HCT116 (cell line): Measurements from ENCODE around the gene PRR3. TPM values are rescaled to one million over a fixed set of nuclear protein-coding genes. Genes with fewer than 3 reads are reported as not detected.

Experiments
- ATAC-seq: fragments of 200-7000 bp; cut with Tn5 transposase; 2 replicates; pipeline ENCODE4 v1.9.1; 2020; ENCODE audit warnings: mild to moderate bottlenecking, moderate library complexity
- BruUV-seq: library from RNA; stranded (reverse); fragments of 400-500 nt; replicated peaks from 2 replicates; lab custom pipeline; 2021; lab: Mats Ljungman, UMichigan
- CTCF ChIA-PET: fragments of 300-600 bp; sonication (Branson Sonifier 250); formaldehyde crosslinking; loops from one replicate; lab custom pipeline; 2021; ENCODE audit warnings: antibody characterized with exemption; lab: Charles Lee
- POLR2A ChIA-PET: fragments of 300-600, 350-600 bp; sonication (Branson Sonifier 250); formaldehyde crosslinking; loops from one replicate; lab custom pipeline; 2021; ENCODE audit warnings: antibody characterized with exemption; lab: Charles Lee
- RAD21 ChIA-PET, 2 experiments: fragments of 300-600 bp; sonication (Branson Sonifier 250); formaldehyde crosslinking; loops; one replicate each; lab custom pipeline; 2023; ENCODE audit warnings: low total read pairs in 2 of 2; ENCODE audit not compliant: uncharacterized antibody in 2 of 2, unreplicated experiment in 2 of 2, low non-redundant PET in 1 of 2; lab: Charles Lee
- DNase-seq: peaks from one replicate; pipeline ENCODE4 v3.0.0-alpha.2; 2010; ENCODE audit warnings: low read depth, low spot score
- H2AFZ ChIP-seq: fragments of 200-600 bp; shearing (Covaris generic), sonication (generic); 2 replicates; pipeline ENCODE4 v1.6.1; 2017; ENCODE audit warnings: low read depth, mixed run types, mixed read lengths, antibody characterized with exemption, low read length; ENCODE audit not compliant: poor library complexity, severe bottlenecking
- H3K27ac ChIP-seq: 2 replicates; pipeline ENCODE4 v1.5.1; 2012; ENCODE audit warnings: low read depth, low read length
- H3K27me3 ChIP-seq: fragments of 200-600 bp; sonication (generic); 2 replicates; pipeline ENCODE4 v1.6.1; 2016; ENCODE audit warnings: mixed run types, low read length, mixed read lengths; ENCODE audit not compliant: insufficient read depth
- H3K36me3 ChIP-seq, 2 experiments: fragments of 200-500 bp in 1 of 2; fragments of 200-600 bp in 1 of 2; sonication (Bioruptor generic) in 1 of 2; sonication (generic) in 1 of 2; 2 replicates each; pipeline versions ENCODE4 v1.5.1 to v1.6.1; 2014 to 2016; ENCODE audit warnings: low read length in 2 of 2, inconsistent platforms in 1 of 2, mixed read lengths in 1 of 2, mixed run types in 1 of 2; ENCODE audit not compliant: insufficient read depth in 2 of 2, control insufficient read depth in 1 of 2
- H3K4me1 ChIP-seq, 2 experiments: fragments of 200-600 bp in 1 of 2; sonication (generic) in 1 of 2; 2 replicates each; pipeline versions ENCODE4 v1.5.1 to v1.6.1; 2012 to 2017; ENCODE audit warnings: low read length in 2 of 2, inconsistent platforms in 1 of 2, mild to moderate bottlenecking in 1 of 2, mixed read lengths in 1 of 2, mixed run types in 1 of 2, moderate library complexity in 1 of 2; ENCODE audit not compliant: insufficient read depth in 2 of 2, control insufficient read depth in 1 of 2
- H3K4me2 ChIP-seq: fragments of 200-600 bp; sonication (generic); 2 replicates; pipeline ENCODE4 v1.6.1; 2017; ENCODE audit warnings: mixed run types, low read length, mixed read lengths
- H3K4me3 ChIP-seq, 2 experiments: fragments of 200-600 bp in 1 of 2; sonication (generic) in 1 of 2; replicated peaks in 1 of 2; 2 replicates each; pipeline ENCODE4 v1.5.1; 2011 to 2016; ENCODE audit warnings: low read length in 2 of 2, control low read depth in 1 of 2, low read depth in 1 of 2, mild to moderate bottlenecking in 1 of 2, mixed read lengths in 1 of 2, mixed run types in 1 of 2
- H3K79me2 ChIP-seq: fragments of 200-600 bp; sonication (generic); 2 replicates; pipeline ENCODE4 v1.6.1; 2017; ENCODE audit warnings: mild to moderate bottlenecking, mixed run types, low read length, moderate library complexity, mixed read lengths; ENCODE audit not compliant: insufficient read depth
- H3K9ac ChIP-seq: fragments of 200-600 bp; sonication (generic); 2 replicates; pipeline ENCODE4 v1.6.1; 2016; ENCODE audit warnings: low read length, mixed read lengths
- H3K9me2 ChIP-seq: fragments of 200-600 bp; sonication (generic), shearing (Covaris generic); 2 replicates; pipeline ENCODE4 v1.6.1; 2017; ENCODE audit warnings: mixed run types, mild to moderate bottlenecking, moderate library complexity; ENCODE audit not compliant: insufficient read depth
- H3K9me3 ChIP-seq, 2 experiments: fragments of 200-500 bp in 1 of 2; fragments of 200-600 bp in 1 of 2; sonication (Bioruptor generic) in 1 of 2; sonication (generic) in 1 of 2; 2 replicates each; pipeline ENCODE4 v1.6.1; 2014 to 2017; ENCODE audit warnings: low read length in 2 of 2, mixed read lengths in 2 of 2, inconsistent platforms in 1 of 2, low read depth in 1 of 2, mild to moderate bottlenecking in 1 of 2, mixed run types in 1 of 2, moderate library complexity in 1 of 2; ENCODE audit not compliant: control insufficient read depth in 1 of 2, insufficient read depth in 1 of 2
- H4K20me1 ChIP-seq: fragments of 200-600 bp; sonication (generic), shearing (Covaris generic); 2 replicates; pipeline ENCODE4 v1.6.1; 2017; ENCODE audit warnings: mixed run types, mild to moderate bottlenecking, moderate library complexity; ENCODE audit not compliant: insufficient read depth
- CEBPB ChIP-seq: IDR thresholded peaks from 2 replicates; pipeline ENCODE4 v1.6.1; 2012; ENCODE audit warnings: low read depth
- ELF1 ChIP-seq: IDR thresholded peaks from 2 replicates; pipeline ENCODE4 v1.6.1; 2012; ENCODE audit warnings: low read depth, borderline replicate concordance
- FOSL1 ChIP-seq: IDR thresholded peaks from 2 replicates; pipeline ENCODE4 v1.6.1; 2012; ENCODE audit warnings: low read depth
- MAX ChIP-seq: IDR thresholded peaks from 2 replicates; pipeline ENCODE4 v1.6.1; 2012
- POLR2AphosphoS5 ChIP-seq: IDR thresholded peaks from 2 replicates; pipeline ENCODE4 v1.6.1; 2011; ENCODE audit warnings: mild to moderate bottlenecking, low read depth, low read length, moderate library complexity
- RAD21 ChIP-seq: IDR thresholded peaks from 2 replicates; pipeline ENCODE4 v1.6.1; 2012; ENCODE audit warnings: low read depth, mild to moderate bottlenecking
- SP1 ChIP-seq: IDR thresholded peaks from 2 replicates; pipeline ENCODE4 v1.6.1; 2012; ENCODE audit warnings: low read depth
- SRF ChIP-seq: IDR thresholded peaks from 2 replicates; pipeline ENCODE4 v1.6.1; 2012; ENCODE audit warnings: low read depth
- TCF7L2 ChIP-seq: IDR thresholded peaks from 2 replicates; pipeline ENCODE4 v1.7.0; 2011; ENCODE audit warnings: borderline replicate concordance, inconsistent platforms; ENCODE audit not compliant: insufficient read depth, insufficient read length; ENCODE audit errors: extremely low read depth
- ZBTB33 ChIP-seq: IDR thresholded peaks from 2 replicates; pipeline ENCODE4 v1.6.1; 2011; ENCODE audit warnings: mild to moderate bottlenecking, low read length, moderate library complexity; ENCODE audit not compliant: insufficient replicate concordance; ENCODE audit errors: extremely low read depth
- ZNF274 ChIP-seq: fragments of 200-500 bp; sonication (Bioruptor generic); IDR thresholded peaks from 2 replicates; pipeline ENCODE4 v1.6.1; 2014; ENCODE audit warnings: mild to moderate bottlenecking, low read depth, low read length, inconsistent platforms
- intact Hi-C: fragments of 100-400 bp; cut with micrococcal nuclease; formaldehyde crosslinking; loops from 2 replicates; pipeline ENCODE4 v1.10.0; 2022
- total RNA-seq: library from RNA; stranded (reverse); gene quantifications from one replicate; pipeline ENCODE4 v1.2.1, GENCODE V29; 2021; ENCODE audit not compliant: unreplicated experiment
- TF ChIP-seq, protein P1 (sequence below): IDR thresholded peaks from 2 replicates; pipeline ENCODE4 v1.6.1; 2012; ENCODE audit warnings: low read depth
- TF ChIP-seq, protein P2 (sequence below), 3 experiments: fragments of 200-600 bp in 1 of 3; sonication (generic) in 1 of 3; IDR thresholded peaks in 2 of 3; conservative IDR thresholded peaks in 1 of 3; 2 replicates each; pipeline ENCODE4 v1.5.1; 2012 to 2017; ENCODE audit warnings: low read depth in 2 of 3, low read length in 2 of 3, antibody characterized with exemption in 1 of 3, borderline replicate concordance in 1 of 3, control low read depth in 1 of 3, mild to moderate bottlenecking in 1 of 3, mixed read lengths in 1 of 3, mixed run types in 1 of 3, moderate library complexity in 1 of 3; ENCODE audit not compliant: insufficient read depth in 1 of 3

The PRR3 gene
- total RNA-seq, 1 experiment from 2014 or later: 16.7 TPM

DNA sequence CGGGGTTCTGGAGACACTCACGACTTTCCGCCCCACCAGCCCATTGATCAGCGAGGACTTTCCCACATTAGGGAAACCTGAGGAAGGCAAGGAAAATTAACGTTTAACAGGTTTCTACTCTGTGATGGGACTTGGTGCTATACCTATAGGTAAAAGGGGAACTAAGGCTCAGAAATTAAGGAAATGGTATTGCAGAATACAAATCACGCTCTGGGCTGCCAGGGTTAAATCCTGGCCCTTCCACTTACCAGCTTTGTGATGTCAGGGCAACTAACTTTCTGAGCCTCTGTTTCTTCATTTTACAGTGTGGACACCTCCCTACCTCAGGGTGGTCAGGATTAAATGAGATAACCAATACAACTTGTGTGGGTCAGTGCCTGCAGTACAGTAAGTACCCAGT lies 9.6 kb upstream of the PRR3 start:
- POLR2A ChIA-PET: no interaction called here
- H3K9me2 ChIP-seq: no peaks in the 10 kb centered on the region
- peaks cover 20% of the 10 kb centered on the region in 2 experiments for H3K36me3 ChIP-seq

GRCh38 chr6:30548375-30548774 lies 8.7 kb upstream of the PRR3 start:
- H3K9me3 ChIP-seq: no peaks in the 10 kb centered on the region
- H3K27ac ChIP-seq: no peak overlapping the region
- no peaks in the 10 kb centered on the region for H3K9me2 ChIP-seq
- DNase-seq (no peak), ATAC-seq (no peak)
- intact Hi-C loops: no loop called here
- ChIA-PET CTCF (no interaction called here), POLR2A (no interaction called here), RAD21 (no interaction called here)
- H3K36me3 ChIP-seq: peaks cover 29% of the 10 kb centered on the region in 2 experiments
- no peak overlapping the region for H3K4me3 ChIP-seq
- H4K20me1 ChIP-seq: no peaks in the 10 kb centered on the region
- H3K27me3 ChIP-seq: no peaks in the 10 kb centered on the region
- no peak overlapping the region for H3K9ac ChIP-seq
- no TSS peak for BruUV-seq
- H3K79me2 ChIP-seq: no peaks in the 10 kb centered on the region
- H3K4me1 ChIP-seq: 0 out of 4 replicates have a peak, but pooled peaks cover 0 to 3% of the 10 kb centered on the region in 2 experiments
- no peak overlapping the region for H2AFZ ChIP-seq
- H3K4me2 ChIP-seq: no peak overlapping the region
- TF ChIP-seq SRF (no peak), FOSL1 (no peak), POLR2AphosphoS5 (no peak), MAX (no peak), ELF1 (no peak), ZBTB33 (no peak), SP1 (no peak), TCF7L2 (no peak), CEBPB (no peak)
- TF ChIP-seq, protein P1, sequence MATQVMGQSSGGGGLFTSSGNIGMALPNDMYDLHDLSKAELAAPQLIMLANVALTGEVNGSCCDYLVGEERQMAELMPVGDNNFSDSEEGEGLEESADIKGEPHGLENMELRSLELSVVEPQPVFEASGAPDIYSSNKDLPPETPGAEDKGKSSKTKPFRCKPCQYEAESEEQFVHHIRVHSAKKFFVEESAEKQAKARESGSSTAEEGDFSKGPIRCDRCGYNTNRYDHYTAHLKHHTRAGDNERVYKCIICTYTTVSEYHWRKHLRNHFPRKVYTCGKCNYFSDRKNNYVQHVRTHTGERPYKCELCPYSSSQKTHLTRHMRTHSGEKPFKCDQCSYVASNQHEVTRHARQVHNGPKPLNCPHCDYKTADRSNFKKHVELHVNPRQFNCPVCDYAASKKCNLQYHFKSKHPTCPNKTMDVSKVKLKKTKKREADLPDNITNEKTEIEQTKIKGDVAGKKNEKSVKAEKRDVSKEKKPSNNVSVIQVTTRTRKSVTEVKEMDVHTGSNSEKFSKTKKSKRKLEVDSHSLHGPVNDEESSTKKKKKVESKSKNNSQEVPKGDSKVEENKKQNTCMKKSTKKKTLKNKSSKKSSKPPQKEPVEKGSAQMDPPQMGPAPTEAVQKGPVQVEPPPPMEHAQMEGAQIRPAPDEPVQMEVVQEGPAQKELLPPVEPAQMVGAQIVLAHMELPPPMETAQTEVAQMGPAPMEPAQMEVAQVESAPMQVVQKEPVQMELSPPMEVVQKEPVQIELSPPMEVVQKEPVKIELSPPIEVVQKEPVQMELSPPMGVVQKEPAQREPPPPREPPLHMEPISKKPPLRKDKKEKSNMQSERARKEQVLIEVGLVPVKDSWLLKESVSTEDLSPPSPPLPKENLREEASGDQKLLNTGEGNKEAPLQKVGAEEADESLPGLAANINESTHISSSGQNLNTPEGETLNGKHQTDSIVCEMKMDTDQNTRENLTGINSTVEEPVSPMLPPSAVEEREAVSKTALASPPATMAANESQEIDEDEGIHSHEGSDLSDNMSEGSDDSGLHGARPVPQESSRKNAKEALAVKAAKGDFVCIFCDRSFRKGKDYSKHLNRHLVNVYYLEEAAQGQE: no peak
- TF ChIP-seq, protein P2, sequence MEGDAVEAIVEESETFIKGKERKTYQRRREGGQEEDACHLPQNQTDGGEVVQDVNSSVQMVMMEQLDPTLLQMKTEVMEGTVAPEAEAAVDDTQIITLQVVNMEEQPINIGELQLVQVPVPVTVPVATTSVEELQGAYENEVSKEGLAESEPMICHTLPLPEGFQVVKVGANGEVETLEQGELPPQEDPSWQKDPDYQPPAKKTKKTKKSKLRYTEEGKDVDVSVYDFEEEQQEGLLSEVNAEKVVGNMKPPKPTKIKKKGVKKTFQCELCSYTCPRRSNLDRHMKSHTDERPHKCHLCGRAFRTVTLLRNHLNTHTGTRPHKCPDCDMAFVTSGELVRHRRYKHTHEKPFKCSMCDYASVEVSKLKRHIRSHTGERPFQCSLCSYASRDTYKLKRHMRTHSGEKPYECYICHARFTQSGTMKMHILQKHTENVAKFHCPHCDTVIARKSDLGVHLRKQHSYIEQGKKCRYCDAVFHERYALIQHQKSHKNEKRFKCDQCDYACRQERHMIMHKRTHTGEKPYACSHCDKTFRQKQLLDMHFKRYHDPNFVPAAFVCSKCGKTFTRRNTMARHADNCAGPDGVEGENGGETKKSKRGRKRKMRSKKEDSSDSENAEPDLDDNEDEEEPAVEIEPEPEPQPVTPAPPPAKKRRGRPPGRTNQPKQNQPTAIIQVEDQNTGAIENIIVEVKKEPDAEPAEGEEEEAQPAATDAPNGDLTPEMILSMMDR (IDR thresholded peaks at IDR 0.05 in 2 of 3, conservative IDR thresholded peaks at IDR 0.05 in 1 of 3; ENCODE audit: borderline replicate concordance in 1 of 3, insufficient read depth in 1 of 3, low read depth in 2 of 3, low read length in 2 of 3): no peak

More for the DNA sequence above, 9.6 kb upstream of the PRR3 start:
- Histone ChIP-seq H3K9me3 (no peaks in the 10 kb centered on the region), H3K27me3 (no peaks in the 10 kb centered on the region), H4K20me1 (no peaks in the 10 kb centered on the region), H3K4me2 (no peak overlapping the region), H3K27ac (no peak overlapping the region), H3K9ac (no peak overlapping the region), H3K4me1 (0 out of 4 replicates have a peak, but pooled peaks cover 0 to 3% of the 10 kb centered on the region in 2 experiments), H2AFZ (no peak overlapping the region), H3K79me2 (no peaks in the 10 kb centered on the region), H3K4me3 (no peak overlapping the region)
- no peak for ATAC-seq
- ChIA-PET RAD21 (no interaction called here), CTCF (no interaction called here)
- BruUV-seq: no TSS peak
- intact Hi-C loops: no loop called here
- no peak for DNase-seq
- TF ChIP-seq FOSL1 (no peak), RAD21 (no peak), CEBPB (no peak), ZNF274 (no peak)
